ENCODE measurements around the gene C1D.
"Not testable (repeated sequence)": the region's sequence is repeated elsewhere in the genome, so short reads cannot be mapped to it uniquely, and the experiment has no call there.

Gene C1D

DNA sequence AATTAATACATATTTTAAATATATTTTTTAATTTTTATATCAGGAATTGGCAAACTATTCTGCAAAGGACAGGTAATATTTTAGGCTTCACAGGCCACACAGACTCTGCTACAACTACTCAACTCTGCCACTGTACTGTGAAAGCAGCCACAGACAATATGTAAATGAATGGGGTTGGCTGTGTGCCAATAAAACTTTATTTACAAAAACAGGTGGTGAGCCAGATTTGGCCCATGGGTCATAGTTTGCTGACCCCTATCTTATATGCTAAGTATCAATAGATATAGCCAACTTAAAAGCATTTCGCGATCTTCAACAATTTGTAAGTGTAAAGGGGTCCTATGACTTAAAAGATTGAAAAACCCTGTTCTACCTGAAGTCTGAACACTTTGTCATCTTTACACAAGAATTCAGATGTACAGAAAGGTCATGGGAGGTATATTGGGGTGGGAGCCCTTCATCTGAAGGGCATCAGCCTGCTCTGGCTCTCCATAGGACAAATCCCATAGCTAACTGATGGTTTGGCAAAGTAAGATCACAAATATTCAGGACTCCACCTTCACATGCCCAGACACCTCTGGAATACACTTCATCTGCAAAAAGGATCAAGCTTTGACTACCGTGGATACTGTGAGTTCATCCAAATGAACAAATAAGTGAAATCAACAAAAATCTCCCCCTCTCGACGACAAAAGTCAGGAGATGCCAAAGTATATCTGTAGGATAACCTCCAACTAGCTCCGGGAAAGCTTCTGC lies 65.9 kb downstream of the C1D start:
- no peak overlapping the region for H3K4me3 ChIP-seq (replicated peaks; ENCODE audit: low read depth, low read length)
- DNase-seq (ENCODE audit: low read depth): no peak
- TF ChIP-seq, protein P1, sequence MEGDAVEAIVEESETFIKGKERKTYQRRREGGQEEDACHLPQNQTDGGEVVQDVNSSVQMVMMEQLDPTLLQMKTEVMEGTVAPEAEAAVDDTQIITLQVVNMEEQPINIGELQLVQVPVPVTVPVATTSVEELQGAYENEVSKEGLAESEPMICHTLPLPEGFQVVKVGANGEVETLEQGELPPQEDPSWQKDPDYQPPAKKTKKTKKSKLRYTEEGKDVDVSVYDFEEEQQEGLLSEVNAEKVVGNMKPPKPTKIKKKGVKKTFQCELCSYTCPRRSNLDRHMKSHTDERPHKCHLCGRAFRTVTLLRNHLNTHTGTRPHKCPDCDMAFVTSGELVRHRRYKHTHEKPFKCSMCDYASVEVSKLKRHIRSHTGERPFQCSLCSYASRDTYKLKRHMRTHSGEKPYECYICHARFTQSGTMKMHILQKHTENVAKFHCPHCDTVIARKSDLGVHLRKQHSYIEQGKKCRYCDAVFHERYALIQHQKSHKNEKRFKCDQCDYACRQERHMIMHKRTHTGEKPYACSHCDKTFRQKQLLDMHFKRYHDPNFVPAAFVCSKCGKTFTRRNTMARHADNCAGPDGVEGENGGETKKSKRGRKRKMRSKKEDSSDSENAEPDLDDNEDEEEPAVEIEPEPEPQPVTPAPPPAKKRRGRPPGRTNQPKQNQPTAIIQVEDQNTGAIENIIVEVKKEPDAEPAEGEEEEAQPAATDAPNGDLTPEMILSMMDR (IDR thresholded peaks at IDR 0.05; ENCODE audit: low read length, missing control alignments): no peak

DNA sequence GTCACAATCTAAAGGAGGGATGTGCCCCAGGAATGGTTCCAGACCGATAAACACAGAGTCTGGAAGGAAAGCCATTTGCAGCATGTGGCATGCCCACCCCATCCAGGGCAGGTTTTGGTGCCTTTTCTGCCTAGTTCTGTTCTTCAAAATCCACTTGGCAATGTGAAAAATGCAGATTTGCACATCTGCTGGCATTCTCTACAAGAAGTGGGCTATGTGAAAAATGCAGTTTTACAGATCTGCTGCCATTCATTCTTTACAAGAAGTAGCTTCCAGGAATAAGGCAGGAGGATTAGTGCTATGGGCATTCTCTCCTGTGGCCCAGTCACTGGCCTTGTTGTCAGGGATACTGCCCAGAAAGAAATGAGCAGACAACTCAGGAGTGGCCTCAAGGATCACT lies 68.1 kb downstream of the C1D start:
- DNase-seq (ENCODE audit: low read depth): no peak
- no peak overlapping the region for H3K4me3 ChIP-seq (replicated peaks; ENCODE audit: low read depth, low read length)
- TF ChIP-seq, protein P1 (IDR thresholded peaks at IDR 0.05; ENCODE audit: low read length, missing control alignments): no peak

DNA sequence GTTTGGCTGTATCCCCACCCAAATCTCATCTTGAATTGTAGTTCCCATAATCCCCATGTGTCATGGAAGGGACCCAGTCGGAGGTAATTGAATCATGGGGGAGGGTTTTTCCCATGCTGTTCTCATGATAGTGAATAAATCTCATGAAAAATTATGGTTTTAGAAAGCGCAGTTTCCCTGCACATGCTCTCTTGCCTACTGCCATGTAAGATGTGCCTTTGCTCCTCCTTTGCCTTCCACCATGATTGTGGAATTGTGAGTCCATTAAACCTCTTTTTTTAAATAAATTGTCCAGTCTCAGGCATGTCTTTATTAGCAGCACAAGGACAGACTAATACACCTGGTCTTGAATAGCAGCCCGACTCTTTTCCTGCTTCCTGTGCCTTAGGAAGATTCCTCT lies 68.7 kb downstream of the C1D start:
- H3K4me3 ChIP-seq (replicated peaks; ENCODE audit: low read depth, low read length); DNase-seq (ENCODE audit: low read depth): not testable (repeated sequence)

DNA sequence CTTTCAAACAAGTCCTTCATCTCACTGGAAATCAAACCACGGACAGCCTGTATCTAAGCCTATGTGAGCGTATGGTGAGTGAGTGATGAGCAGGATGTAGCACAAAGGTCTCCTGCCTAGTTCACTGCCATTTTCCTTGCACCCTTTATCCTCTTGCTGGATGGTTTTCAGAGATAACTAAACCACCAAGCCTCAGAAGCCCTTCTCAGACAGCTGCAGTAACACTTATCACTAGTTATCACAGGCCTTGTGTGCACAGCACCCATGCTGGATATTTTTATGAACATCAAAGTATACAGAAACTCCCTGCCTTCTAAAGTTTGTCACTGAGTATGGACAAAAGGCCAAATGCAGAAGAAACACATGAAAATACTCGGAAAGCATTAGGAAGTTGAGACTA lies 69.5 kb downstream of the C1D start:
- TF ChIP-seq, protein P1 (IDR thresholded peaks at IDR 0.05; ENCODE audit: low read length, missing control alignments): no peak
- H3K4me3 ChIP-seq (replicated peaks; ENCODE audit: low read depth, low read length): no peak overlapping the region
- no peak for DNase-seq (ENCODE audit: low read depth)

DNA sequence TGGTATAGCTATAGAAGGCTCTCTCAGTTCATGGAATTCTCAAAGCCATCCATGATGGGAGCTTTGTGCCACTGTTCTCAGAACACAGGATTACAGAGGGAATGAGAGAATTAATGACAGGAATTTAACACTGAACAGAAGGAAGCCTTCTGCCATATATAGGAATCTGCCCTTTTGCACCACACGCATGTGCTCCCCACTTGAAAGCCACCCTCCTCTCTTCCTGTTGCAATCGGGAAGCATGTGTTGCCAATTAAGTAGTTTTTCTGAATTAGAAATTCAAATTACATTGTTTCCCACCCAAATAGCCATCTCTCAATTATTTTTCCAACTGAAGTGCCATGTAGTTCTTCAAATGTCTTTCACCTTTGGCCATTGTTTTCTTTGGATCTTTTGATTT lies 71.3 kb downstream of the C1D start:
- TF ChIP-seq, protein P1 (IDR thresholded peaks at IDR 0.05; ENCODE audit: low read length, missing control alignments): no peak
- DNase-seq (ENCODE audit: low read depth): no peak
- no peak overlapping the region for H3K4me3 ChIP-seq (replicated peaks; ENCODE audit: low read depth, low read length)

Measured in fibroblast of pulmonary artery (primary cell).